GM19328 (cell line): ENCODE results near the gene NOX4.

Experiments used
- ATAC-seq: cut with Tn5 transposase; IDR thresholded peaks from one replicate; pipeline ENCODE4 v1.9.1; 2021; ENCODE audit warnings: mild to moderate bottlenecking, moderate library complexity; ENCODE audit not compliant: unreplicated experiment

Gene NOX4

DNA sequence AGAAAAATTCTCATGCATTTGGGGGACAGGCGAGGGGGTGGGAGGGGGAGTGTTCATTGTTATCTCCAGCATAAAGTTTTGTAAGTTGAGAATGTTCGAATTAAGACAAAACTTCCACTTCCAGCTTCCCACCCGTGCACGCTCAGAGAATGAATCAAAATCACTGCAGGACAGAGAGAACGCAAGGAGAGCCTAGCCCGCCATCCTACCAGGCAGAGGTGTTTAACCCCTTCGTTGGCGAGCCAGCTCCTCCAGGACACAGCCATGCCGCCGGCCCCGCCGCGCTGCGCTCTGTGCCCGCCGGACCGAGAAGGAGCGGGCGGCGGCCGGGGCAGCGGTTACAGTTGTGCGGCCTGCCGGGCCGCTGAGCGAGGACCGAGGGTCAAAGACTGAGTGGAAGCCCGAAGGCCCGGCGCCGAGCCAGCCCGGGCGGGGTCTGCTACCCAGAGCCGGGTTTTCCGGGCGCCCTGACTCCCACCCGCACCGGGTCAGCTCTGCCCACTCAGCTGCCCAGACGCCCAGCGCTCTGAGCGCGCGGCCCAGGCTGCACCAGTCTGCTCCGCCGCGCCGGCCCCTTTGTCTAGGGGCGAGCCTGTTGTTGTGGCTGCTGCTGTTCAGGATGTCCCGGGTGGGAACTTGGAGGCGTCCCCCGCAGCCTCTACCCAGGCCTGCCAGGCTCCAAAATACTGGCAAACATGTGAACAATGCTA lies at the start of gene NOX4:
NOX4 (minus strand) TSS at position 395 of the 710 bp plus-strand sequence; CDS start at position 266, 129 bp downstream.
- ATAC-seq, result no peak

DNA sequence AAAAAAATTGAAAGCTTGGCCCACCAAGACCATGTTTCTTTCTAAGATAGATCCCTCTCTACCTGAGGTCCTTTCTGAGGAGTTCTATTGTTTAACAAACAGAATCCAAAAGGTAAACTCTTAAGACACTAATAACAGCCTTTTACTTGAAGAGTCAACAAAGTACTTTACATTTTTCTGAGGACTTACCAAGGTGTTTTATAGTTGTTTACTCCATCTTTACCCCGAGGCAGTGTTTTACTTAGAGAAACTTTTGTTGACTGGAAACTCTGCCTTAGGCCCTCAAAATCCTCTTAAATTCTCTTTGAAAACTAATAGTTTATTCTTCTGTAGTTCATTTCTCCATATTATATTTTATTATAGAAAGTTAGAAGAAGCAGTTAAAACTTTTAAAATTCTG lies 49.7 kb upstream of the NOX4 start:
- ATAC-seq, result no peak

DNA sequence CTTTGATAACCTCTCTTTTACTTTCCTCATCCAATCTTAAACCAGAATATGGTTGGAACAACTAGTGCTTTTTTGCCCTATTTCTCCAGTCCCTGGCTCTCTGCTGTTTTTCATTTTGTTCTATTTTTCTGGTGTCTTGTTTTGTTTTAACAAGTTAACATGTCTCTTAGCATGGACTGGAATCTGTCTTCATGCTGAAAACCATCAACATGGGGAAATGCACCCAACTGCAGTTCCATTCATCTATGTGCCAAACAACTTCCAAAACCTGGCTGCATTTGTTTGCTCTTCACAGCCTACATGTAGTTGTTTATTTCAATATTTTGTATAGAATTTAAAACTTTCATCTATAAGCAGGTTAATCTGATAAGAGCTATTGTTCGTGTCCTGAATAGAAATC lies 46.8 kb upstream of the NOX4 start:
- ATAC-seq, result no peak

DNA sequence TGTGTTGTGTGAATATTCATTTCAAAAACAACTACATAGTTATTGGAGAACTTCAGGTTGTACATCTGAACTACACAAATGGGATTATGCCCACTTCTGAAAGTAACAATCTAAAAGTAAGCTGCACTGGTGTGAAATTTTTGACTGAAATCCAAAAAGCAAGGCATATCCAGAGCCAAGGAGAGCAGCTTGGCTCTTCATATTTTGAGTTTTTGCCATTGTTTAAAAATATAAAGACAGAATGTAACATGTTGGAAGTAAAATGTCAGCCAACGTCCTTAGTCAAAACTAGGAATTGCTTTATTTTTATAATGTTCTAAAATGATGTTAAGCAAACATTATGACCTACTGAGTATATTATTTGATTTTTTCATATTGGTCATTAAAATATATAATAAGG lies 45.8 kb upstream of the NOX4 start:
- no peak for ATAC-seq

DNA sequence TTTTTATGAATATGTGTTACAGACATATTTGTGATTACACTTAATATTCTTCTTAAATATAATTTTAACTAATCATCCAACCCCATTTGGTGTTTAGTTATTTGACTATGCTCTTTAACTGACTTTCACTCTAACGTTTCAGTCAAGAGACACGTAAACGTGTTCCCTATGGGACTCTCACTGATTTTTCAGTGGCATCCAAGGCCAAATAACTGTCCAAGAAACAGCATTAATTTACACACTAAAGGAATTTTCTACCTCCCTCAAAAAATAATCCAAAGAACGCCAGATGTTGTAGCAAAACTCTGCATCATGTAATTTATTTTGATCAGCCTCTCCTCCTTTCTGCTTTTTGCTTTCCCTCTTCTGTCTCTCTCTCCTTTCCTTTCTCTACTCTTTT lies 44.0 kb upstream of the NOX4 start:
- no peak for ATAC-seq

DNA sequence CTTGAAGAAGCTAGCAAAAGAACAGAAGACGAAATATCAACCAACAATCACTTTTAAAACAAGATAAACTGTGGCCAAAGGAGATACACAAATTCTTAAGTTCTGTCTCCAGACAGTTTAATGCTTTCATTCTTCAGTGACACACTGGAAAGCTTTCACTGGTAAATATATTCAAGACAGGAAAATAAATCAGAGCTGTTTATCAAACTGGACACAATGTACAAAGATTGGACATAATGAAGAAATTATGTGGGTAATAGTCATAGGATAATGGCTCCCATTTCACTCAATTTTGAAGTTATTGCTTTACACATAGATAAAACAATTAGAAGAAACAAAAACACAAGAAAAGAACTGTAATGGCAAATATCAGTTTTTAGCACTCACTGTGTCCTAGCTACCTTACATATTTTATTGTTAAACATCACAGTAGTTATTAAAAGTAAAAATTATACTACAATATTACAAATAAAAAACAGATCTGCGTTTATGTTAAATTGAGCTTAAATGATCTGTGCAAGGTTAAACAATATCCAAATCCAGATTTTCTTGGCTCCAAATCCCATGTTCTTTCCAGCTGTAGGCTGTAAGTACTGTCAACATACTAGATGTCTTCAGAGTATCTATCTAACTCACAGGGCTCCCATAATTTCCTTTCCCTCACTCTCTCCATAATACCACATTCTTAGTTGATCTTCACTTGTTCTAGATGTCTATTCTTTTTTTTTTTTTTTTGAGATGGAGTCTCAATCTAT lies 38.6 kb upstream of the NOX4 start:
- ATAC-seq, result no peak

DNA sequence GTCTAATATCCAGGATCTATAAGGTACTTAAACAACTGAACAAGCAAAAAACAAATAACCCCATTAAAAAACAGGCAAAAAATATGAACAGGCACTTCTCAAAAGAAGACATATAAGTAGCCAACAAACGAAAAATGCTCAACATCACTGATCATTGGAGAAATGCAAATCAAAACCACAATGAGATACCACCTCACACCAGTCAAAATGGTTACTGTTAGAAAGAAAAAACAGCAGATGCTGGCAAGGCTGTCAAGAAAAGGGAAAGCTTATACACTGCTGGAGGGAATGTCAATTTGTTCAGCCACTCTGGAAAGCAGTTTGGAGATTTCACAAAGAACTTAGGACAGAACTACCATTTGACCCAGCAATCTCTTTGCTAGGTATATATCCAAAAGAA lies 30.6 kb upstream of the NOX4 start:
- no peak for ATAC-seq

DNA sequence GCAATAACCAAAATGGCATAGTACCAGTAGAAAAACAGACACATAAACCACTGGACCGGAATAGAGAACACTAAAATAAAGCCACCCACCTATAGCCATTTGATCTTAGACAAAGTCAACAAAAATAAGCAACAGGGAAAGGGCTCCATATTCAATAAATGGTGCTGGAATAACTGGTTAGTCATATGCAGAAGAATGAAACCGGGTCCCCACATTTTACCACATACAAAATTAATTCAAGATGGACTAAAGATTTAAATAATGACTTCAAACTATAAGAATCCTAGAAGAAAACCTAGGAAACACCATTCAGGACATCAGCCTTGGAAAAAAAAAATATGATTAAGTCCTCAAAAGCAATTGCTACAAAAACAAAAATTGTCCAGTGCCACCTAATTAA lies 30.1 kb upstream of the NOX4 start:
- ATAC-seq, result no peak

DNA sequence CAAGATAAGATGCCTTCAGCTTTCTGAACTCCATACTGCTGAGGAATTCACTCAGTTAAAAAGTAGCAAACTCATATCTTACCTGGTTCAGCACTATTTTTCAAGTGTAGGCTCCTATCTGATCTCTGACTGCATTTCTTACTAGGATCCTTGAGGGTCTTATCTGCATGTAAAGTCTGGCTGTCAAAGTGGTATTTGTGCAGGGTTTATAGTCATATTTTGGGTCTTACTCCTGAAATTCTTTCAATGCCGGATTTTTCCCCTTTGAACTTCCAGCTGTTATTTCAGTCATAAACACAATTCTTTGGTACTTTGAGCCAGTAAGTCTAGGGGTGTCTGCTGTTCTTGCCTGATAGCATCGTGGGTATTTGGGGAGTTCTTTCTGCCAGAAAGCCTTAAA lies 25.3 kb upstream of the NOX4 start:
- ATAC-seq, result no peak

DNA sequence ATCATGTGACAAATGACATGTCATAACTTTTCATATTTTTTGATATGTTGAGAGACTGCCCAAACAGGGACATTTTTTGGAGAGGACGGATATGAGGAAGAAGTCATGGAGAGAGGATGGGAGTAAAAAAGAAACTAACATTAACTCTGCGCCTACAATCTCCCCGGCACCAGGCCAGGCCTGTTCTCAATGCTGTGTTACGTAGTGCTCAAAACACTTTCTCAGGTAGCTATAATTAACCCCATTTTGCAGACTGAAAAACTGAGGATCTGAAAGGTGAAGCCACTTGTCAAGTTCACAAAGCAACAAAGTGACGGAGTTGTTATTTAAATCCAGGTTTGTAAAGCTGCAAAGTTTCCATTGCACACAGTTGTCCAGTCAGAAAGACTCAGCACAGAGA lies 17.4 kb upstream of the NOX4 start:
- ATAC-seq, result no peak

DNA sequence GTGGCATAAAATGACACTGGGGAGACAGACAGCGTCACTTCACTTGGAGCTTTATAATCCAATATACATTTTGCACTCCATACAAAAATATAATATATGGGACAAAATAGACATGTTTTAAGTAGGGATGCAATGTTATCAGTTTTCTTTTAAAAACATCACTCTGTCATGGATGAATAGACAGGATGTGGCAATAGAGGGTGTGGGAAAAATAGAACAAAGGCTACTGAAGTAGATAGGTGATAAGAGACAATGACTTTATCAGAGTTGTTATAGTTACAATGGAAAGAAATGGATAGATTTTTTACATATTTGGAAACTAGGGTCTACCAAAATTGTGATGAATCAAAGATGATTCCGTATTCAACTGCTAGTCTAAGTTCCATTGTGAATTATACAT lies 13.1 kb upstream of the NOX4 start:
- no peak for ATAC-seq

DNA sequence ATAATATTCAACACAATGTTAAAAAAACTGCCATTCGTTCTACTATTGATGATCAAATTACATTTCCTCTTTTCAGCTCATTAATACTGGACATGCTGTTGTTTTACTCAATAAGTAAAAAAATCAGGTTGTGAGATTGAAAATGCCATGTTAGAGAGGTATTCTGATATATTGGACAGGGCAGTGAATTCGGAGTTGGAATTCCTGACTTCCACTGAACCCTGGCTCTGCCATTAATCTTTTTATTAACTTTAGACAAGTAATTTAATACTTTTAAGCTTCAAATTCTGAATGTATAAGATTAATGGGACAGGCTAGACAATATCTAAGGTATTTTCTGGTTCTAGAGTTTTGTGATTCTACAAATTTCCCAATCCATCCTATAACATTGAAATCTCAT lies 12.2 kb upstream of the NOX4 start:
- no peak for ATAC-seq

DNA sequence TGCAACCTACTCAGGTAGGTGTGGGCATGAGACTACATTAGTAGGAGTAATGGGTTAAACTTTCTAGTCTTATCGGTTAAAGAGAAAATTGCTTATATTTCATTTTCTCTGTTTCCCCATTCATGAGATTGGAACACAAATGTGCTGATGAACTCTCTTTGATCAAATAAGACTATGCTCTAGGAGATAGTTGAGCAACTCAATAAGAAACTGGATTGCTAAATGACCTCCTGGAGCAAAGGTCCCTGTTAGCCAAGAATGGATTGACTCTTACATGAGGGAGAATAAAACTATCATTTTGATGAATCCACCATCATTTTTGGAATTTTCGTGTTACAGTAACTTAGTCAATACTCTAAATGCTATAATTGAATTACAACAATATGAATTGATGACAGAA lies 11.1 kb upstream of the NOX4 start:
- no peak for ATAC-seq

DNA sequence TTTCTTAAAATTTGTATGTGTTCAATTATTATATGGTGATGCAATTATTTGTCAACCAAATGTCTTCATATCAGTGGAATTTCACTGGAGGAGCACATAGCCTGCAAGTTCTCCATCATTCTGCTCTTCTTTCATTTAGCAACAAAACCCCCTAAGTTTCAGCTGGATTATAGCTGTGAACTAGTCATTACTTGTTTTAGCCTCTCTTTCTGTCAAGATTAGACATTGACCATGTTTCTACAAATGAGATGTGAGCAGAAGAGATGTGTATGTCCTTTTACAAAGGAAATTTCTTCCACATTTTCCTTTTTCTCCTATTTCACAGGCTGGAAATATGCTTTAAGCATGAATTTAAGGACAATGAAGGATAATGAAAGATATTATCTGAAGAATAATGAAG lies 9.2 kb upstream of the NOX4 start:
- ATAC-seq, result no peak

DNA sequence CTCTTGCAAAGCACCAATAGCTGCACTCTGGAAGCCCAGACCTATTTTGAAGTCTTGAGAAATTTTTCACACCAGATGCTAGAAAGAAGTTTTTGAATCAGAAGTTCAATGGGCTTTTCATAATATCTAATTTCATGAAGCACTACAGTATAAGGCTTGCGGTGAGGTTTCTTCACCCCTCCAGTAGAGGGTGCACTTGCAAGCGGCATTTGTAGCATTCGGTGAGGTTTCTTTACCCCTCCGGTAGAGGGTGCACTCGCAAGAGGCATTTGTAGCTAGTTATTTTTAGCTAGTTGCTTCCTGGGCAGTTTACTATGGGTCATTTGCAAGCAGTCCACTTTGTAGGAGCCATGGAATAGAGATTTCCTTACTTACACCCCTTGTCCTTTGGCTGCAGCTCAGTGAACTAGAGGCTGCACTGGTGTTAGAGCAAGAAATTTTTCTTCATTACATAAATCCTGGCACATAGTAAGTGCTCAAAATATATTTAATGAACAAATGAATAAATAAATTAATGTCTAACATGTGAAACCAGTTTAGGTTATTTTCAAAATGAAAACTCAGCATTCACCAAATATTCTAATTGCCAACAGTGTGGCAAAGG lies 7.8 kb upstream of the NOX4 start:
- no peak for ATAC-seq

DNA sequence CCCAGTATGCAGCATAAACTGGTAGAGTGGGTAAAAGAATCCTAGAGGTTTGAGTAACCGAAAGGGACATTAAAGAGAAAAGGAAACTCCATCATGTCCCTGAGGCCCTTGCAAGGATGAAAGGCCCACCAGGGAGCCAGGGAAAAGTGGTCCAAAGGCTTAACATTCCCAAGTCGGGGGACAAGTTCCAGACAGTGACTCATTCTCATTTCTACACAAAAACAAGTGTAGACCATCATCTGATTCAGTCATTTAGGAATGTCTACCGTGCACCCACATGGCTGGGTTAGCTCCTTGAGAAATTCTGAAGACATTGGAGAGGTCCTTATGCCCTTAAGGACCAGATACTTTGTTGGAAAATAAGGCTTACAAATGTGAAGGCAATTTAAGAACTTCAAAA lies 4.8 kb upstream of the NOX4 start:
- ATAC-seq, result no peak

DNA sequence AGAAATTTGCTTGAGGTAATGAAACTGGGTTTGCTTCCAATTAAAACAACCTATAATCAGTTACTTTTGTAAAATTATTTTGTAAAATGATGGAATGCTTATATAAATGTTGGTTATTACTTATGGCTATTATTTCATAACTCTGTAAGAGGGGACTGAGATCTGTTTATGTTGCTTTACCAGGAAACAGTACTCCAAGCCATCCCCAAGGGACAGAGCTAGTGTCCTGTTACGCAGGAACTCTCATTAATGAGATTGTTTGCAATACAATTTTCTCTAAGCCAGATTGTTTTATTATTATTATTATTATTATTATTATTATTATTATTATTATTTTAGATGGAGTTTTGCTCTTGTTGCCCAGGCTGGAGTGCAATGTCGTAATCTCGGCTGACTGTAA lies 2.3 kb upstream of the NOX4 start:
- ATAC-seq, result no peak

DNA sequence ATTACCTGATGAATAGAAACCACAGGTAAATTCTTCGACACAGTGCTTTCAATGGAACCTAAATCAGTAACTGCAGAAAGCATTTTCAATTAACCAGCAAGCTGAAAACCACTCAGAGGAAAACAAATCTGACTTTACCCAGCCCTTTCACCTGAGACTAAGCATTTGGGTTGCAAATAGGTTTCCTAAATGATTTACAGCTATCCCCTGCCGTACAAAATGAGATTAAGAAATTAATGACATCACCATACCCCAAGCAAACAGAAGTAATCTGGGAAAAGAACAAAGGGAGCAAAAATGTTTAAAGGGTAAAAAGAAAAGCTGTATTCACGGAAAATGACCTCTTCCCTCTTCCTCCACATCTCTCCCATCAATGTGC lies 584 bp downstream of the NOX4 start:
- ATAC-seq, result no peak

DNA sequence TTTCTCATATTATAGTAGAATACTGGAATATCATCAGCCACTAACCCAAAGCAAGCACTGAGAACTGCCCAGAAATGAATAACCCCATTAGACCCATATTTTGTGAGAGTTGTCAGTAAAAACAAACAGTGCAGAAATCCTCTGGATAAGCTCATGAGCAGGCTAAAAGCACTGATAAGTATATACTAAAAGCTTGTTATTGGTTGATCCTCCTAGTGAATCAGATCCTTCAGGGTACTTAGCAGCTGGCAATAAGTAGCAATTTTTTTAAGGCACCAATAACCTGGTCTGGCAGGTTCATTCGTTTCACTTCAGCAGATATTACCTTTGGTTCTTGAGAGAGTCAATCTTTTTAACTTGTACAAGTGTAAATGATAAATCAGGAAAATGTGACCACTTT lies 1.2 kb downstream of the NOX4 start:
- no peak for ATAC-seq

DNA sequence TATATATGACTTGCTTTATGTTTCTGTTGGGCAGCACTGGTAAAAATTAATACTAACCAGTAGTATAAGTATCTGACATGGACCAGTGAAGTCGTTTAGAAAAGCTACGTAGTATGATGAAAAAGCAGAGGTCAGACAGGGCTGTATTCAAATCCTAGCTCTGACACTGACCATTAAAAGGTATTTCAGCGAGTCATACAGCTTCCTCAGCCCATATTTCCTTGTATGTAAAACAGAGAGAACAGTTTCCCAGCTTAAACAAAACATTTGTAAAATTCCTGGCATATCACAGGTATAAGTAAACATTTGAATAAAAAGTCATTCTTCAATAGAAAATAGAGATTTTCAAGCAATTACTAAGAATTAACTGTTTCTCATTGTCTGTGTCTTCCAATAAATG lies 4.2 kb downstream of the NOX4 start:
- ATAC-seq, result no peak

DNA sequence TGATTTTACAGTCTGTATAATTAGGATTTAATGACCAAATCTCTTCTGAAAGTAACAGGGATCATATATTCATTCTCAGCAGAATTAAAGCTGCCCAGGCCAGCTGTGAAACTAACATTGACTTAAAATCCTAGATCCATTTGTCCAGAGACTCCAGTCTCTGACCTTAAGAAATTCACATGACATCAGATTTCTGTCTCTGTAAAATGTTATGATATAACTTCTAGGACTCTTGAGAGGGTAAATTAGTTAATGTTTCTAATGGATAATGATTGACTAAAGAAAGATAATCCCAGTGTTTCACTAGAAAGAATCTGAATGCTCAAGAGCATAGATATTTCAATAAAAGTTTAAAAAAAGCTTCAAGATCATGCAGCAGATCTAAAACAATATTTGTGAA lies 6.3 kb downstream of the NOX4 start:
- ATAC-seq, result no peak

DNA sequence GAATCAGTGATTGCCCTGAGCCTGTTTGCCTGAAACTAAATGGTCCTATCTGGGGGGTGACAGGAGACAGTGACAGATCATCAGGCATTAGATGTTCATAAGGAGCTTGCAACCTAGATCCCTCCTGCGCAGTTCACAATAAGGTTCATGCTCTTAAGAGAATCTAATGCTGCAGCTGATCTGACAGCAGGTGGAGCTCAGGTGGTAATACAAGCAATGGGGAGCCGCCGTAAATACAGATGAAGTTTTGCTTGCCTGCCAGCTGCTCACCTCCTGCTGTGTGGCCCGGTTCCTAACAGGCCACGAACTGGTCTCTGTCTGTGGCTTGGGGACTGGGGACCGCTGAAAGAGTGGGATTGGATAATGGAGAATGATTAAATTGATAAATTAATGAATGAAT lies 14.0 kb downstream of the NOX4 start:
- ATAC-seq, result no peak
